GM13977 (cell line): Measurements from ENCODE around the gene NARS2.
A peak's percentile ranks its signal among the peaks of the same experiment; 100 is the strongest.

Experiments
- DNase-seq: peaks from one replicate; pipeline ENCODE4 v3.0.0; 2012; ENCODE audit warnings: low spot score
- CTCF ChIP-seq: IDR thresholded peaks from 2 replicates; pipeline ENCODE4 v1.5.1; 2012; ENCODE audit warnings: mild to moderate bottlenecking, control low read depth; ENCODE audit not compliant: insufficient read depth; ENCODE audit errors: extremely low read depth, missing control alignments
- in situ Hi-C: fragments of 300-500 bp; cut with MboI; formaldehyde crosslinking; loops from one replicate; pipeline ENCODE4 v1.12.0; 2022; ENCODE audit warnings: low sequenced_read_pairs, low pct_unique_long_range_greater_than_20kb, mixed read lengths, inconsistent platforms; ENCODE audit not compliant: unreplicated experiment

The NARS2 gene

DNA sequence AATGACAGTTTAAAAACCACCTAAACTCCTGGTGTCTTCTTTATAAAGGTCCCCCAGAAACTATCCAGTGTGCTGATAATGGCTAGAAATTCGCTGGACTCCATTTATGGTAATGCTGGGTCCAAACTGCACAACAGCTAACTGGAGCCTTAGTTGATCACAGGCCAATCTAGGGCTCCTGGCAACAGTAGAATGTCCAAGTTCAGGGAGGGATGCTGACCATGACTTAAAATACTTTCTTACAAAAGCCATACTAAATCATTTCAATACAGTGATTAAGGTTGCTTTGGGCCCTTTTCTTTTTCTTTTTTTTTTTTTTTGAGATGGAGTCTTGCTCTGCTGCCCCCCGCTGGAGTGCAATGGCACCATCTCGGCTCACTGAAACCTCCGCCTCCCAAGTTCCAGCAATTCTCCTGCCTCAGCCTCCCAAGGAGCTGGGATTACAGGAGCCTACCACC is 142.6 kb downstream of the NARS2 start:
- in situ Hi-C loops: no loop called here
- peak; percentile 62 for TF ChIP-seq CTCF

GRCh38 chr11:78429660-78430059 is 145.0 kb downstream of the NARS2 start:
- DNase-seq: no peak
- in situ Hi-C loops: loop anchor here (10.0 kb wide), 1 partner anchor 205 kb away; no protein-coding TSS in a partner anchor
- TF ChIP-seq CTCF: no peak

More for the DNA sequence above, 142.6 kb downstream of the NARS2 start:
- no peak for DNase-seq

DNA sequence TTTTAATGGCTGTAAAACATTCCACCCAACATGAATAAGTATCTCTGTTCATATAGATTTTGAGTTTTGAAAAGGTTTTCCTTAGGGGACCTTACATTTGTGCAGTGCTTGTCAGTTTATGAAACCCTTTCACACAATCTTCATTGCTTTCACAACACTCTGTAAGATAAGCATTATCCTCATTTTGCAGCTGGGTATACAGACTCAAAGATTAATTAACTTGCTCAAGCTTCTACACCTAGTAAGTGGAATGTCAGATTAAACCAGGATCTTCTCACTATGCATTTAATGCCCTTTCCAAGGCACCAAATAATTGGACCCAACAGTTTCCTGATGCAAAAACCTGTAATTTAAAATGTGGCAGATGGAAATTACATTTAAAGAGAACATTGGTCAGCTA is 145.5 kb downstream of the NARS2 start:
- in situ Hi-C loops: loop anchor here (10.0 kb wide), 1 partner anchor 204 kb away; no protein-coding TSS in a partner anchor
- DNase-seq: no peak
- TF ChIP-seq CTCF: no peak

DNA sequence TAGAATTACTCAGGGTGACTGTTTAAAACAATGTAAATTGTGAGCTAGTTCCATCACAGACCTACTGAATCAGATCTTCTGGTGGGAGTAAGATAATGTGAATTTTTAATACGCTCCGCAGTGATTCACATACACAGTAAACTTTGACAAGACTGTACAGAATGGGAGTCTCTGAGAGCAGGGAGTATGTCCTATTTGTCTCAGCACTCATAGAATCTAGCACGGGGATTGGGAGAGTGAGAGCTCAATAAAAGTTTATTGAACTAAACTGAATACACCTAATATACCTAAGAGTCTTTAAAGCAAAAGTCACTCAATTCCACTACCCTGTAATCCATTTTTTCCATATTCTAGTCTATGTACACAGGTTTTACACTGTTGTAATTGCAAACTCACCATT is 145.9 kb downstream of the NARS2 start:
- no peak for DNase-seq
- in situ Hi-C loops: loop anchor here (10.0 kb wide), 1 partner anchor 204 kb away; no protein-coding TSS in a partner anchor
- TF ChIP-seq CTCF: no peak

DNA sequence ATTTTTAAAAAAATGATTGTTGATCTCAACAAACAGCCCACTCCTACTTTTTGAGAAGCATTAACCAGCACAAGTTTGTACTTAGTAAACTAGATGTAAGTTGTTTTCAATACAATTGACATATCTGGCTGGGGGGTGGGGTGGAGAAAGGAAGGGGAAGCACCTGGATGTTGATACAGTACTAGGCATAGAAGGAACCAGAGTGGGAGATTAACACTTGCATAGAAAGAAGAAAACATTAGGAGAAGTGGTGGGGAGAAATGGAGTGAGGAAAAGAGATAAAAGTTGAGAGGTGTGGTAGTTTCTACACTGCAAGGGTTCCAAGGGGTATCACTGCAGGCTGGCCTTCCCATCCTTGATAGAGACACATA is 146.4 kb downstream of the NARS2 start:
- no peak for DNase-seq
- no peak for TF ChIP-seq CTCF
- in situ Hi-C loops: loop anchor here (10.0 kb wide), 1 partner anchor 203 kb away; no protein-coding TSS in a partner anchor

DNA sequence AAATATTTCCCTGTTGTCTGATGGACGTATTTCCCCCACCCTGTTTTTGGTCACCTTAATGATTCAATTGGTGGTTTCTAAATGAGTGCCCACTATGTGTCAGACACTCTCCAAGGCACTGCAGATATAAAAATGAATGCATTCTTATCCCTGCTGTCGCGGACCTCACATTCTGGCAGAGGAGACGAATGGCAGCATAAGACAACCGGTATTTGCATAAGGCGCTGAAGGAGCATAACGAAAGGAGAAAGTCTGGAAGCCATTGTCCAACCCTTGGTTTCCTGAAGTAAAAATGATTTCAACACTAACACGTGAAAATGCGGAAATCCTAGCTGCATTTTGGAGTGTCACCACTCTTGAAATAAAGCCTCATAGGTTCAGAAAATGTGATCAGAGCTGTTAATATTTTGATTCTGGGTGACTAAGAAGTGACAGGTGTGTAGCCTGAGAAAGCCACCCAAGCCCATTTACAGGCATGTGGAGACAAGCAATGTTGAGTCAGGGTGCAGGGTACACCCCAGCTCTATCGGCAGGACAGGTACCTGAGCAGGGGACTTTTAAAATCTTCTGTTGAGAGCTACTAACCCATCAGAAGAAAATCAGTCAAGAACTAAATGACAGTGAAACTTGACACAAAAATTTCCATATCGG is 146.9 kb downstream of the NARS2 start:
- in situ Hi-C loops: loop anchor here (10.0 kb wide), 1 partner anchor 203 kb away; no protein-coding TSS in a partner anchor
- TF ChIP-seq CTCF: no peak
- DNase-seq: no peak

DNA sequence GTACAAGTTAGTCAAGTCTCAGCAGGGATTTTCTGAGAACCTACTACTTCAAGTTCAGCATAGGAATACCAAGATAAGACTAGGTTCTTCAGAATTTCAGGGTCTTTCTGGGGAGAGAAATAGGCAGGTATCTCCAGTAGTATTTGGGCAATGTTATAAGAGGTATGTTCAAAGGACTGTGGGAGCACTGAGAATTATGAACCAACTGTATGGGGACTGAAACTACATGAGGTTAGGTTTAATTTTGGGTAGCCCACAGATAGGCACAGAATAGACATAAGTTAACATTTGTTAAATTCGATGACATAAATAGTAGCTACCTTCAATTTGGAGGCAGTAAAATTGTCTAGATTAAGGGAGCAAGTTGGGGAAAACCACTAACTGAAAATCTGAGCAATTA is 147.8 kb downstream of the NARS2 start:
- DNase-seq: no peak
- no peak for TF ChIP-seq CTCF
- in situ Hi-C loops: loop anchor here (10.0 kb wide), 1 partner anchor 202 kb away; no protein-coding TSS in a partner anchor
